H9 (cell line): ENCODE measurements around the gene KBTBD12. TPM values are rescaled to one million over a fixed set of nuclear protein-coding genes. Genes with fewer than 3 reads are reported as not detected.

Experiments used
- DNase-seq: peaks from one replicate; pipeline ENCODE4 v3.0.0-alpha.2; 2017
- H2AFZ ChIP-seq: one replicate; pipeline ENCODE4 v1.6.1; 2013; ENCODE audit warnings: mild to moderate bottlenecking, low read length, control low read depth, moderate library complexity
- H2AK5ac ChIP-seq: 2 replicates; pipeline ENCODE4 v1.6.1; 2013; ENCODE audit warnings: low read length, control low read depth, mixed read lengths; ENCODE audit not compliant: insufficient read length
- H2BK120ac ChIP-seq: one replicate; pipeline ENCODE4 v1.6.1; 2013; ENCODE audit warnings: low read depth, mild to moderate bottlenecking, low read length, control low read depth, inconsistent platforms; ENCODE audit not compliant: poor library complexity, severe bottlenecking
- H2BK12ac ChIP-seq: 2 replicates; pipeline ENCODE4 v1.6.1; 2013; ENCODE audit warnings: low read length, control low read depth, mixed read lengths, low read depth; ENCODE audit not compliant: insufficient read length
- H2BK15ac ChIP-seq: 2 replicates; pipeline ENCODE4 v1.6.1; 2013; ENCODE audit warnings: low read depth, low read length, control low read depth
- H2BK20ac ChIP-seq: one replicate; pipeline ENCODE4 v1.6.1; 2013; ENCODE audit warnings: low read depth, mild to moderate bottlenecking, low read length, control low read depth, inconsistent platforms; ENCODE audit not compliant: poor library complexity, severe bottlenecking
- H2BK5ac ChIP-seq: 2 replicates; pipeline ENCODE4 v1.6.1; 2013; ENCODE audit warnings: low read length, control low read depth, mixed read lengths; ENCODE audit not compliant: insufficient read length
- H3K14ac ChIP-seq: 2 replicates; pipeline ENCODE4 v1.6.1; 2013; ENCODE audit warnings: low read length, control low read depth; ENCODE audit not compliant: insufficient read depth
- H3K18ac ChIP-seq: 2 replicates; pipeline ENCODE4 v1.6.1; 2013; ENCODE audit warnings: low read depth, mild to moderate bottlenecking, mixed read lengths, low read length, control low read depth; ENCODE audit not compliant: insufficient read length
- H3K23ac ChIP-seq: 2 replicates; pipeline ENCODE4 v1.6.1; 2013; ENCODE audit warnings: low read length, control low read depth, mixed read lengths, low read depth; ENCODE audit not compliant: insufficient read length
- H3K23me2 ChIP-seq: 2 replicates; pipeline ENCODE4 v1.6.1; 2013; ENCODE audit warnings: low read depth, mild to moderate bottlenecking, mixed read lengths, low read length, control low read depth; ENCODE audit not compliant: insufficient read length, poor library complexity, severe bottlenecking
- H3K27ac ChIP-seq: 2 replicates; pipeline ENCODE4 v1.5.1; 2013; ENCODE audit warnings: low read length, control low read depth, mixed read lengths, low read depth; ENCODE audit not compliant: insufficient read length
- H3K27me3 ChIP-seq: 2 replicates; pipeline ENCODE4 v1.6.1; 2013; ENCODE audit warnings: low read length, control low read depth, inconsistent platforms; ENCODE audit not compliant: insufficient read depth
- H3K4ac ChIP-seq: 2 replicates; pipeline ENCODE4 v1.6.1; 2013; ENCODE audit warnings: low read depth, mild to moderate bottlenecking, control low read depth, inconsistent platforms, low read length, moderate library complexity
- H3K4me1 ChIP-seq: 2 replicates; pipeline ENCODE4 v1.6.1; 2013; ENCODE audit warnings: low read length, control low read depth, inconsistent platforms; ENCODE audit not compliant: insufficient read depth
- H3K4me2 ChIP-seq: 2 replicates; pipeline ENCODE4 v1.6.1; 2013; ENCODE audit warnings: low read length, control low read depth, mixed read lengths; ENCODE audit not compliant: insufficient read length, insufficient read depth
- H3K56ac ChIP-seq: 2 replicates; pipeline ENCODE4 v1.6.1; 2013; ENCODE audit warnings: low read depth, mild to moderate bottlenecking, mixed read lengths, low read length, control low read depth; ENCODE audit not compliant: insufficient read length
- H3K79me1 ChIP-seq: 2 replicates; pipeline ENCODE4 v1.6.1; 2013; ENCODE audit warnings: low read depth, mild to moderate bottlenecking, moderate library complexity, low read length, control low read depth, inconsistent platforms; ENCODE audit not compliant: insufficient read depth, poor library complexity, severe bottlenecking
- H3K79me2 ChIP-seq: 2 replicates; pipeline ENCODE4 v1.6.1; 2013; ENCODE audit warnings: low read length, control low read depth, inconsistent platforms; ENCODE audit not compliant: insufficient read depth
- H3K9ac ChIP-seq: 2 replicates; pipeline ENCODE4 v1.6.1; 2013; ENCODE audit warnings: low read length, control low read depth, mixed read lengths; ENCODE audit not compliant: insufficient read length; ENCODE audit errors: extremely low read depth
- H3K9me3 ChIP-seq: one replicate; pipeline ENCODE4 v1.6.1; 2013; ENCODE audit warnings: low read depth, low read length, inconsistent platforms; ENCODE audit not compliant: control insufficient read depth
- H3T11ph ChIP-seq: one replicate; pipeline ENCODE4 v1.6.1; 2013; ENCODE audit warnings: mild to moderate bottlenecking, low read length, control low read depth, inconsistent platforms
- H4K20me1 ChIP-seq: one replicate; pipeline ENCODE4 v1.6.1; 2013; ENCODE audit not compliant: control insufficient read depth, insufficient read length, insufficient read depth
- H4K5ac ChIP-seq: 2 replicates; pipeline ENCODE4 v1.6.1; 2013; ENCODE audit warnings: low read depth, mild to moderate bottlenecking, mixed read lengths, low read length, control low read depth; ENCODE audit not compliant: insufficient read length
- H4K8ac ChIP-seq: replicated peaks from 2 replicates; pipeline ENCODE4 v1.6.1; 2013; ENCODE audit warnings: low read length, control low read depth, mixed read lengths, low read depth; ENCODE audit not compliant: insufficient read length
- H4K91ac ChIP-seq: 2 replicates; pipeline ENCODE4 v1.6.1; 2013; ENCODE audit warnings: low read depth, mild to moderate bottlenecking, moderate library complexity, mixed read lengths, low read length, control low read depth; ENCODE audit not compliant: insufficient read length
- H3K27ac Mint-ChIP-seq, 3 experiments: 2 replicates in 2 of 3; 3 replicates in 1 of 3; pipeline ENCODE4 v1.8.0; 2020 to 2021; ENCODE audit warnings: mixed read lengths in 3 of 3, mild to moderate bottlenecking in 1 of 3, moderate library complexity in 1 of 3
- H3K27me3 Mint-ChIP-seq: 2 replicates; pipeline ENCODE4 v1.8.0; 2021; ENCODE audit warnings: low read depth, mild to moderate bottlenecking, moderate library complexity, mixed read lengths
- H3K36me3 Mint-ChIP-seq, 3 experiments: 2 replicates in 2 of 3; 3 replicates in 1 of 3; pipeline ENCODE4 v1.8.0; 2020 to 2021; ENCODE audit warnings: low read depth in 3 of 3, mixed read lengths in 3 of 3; ENCODE audit not compliant: insufficient read depth in 1 of 3
- H3K4me1 Mint-ChIP-seq, 2 experiments: 2 replicates each; pipeline ENCODE4 v1.8.0; 2020; ENCODE audit warnings: mixed read lengths in 2 of 2
- H3K4me3 Mint-ChIP-seq, 2 experiments: 2 replicates in 1 of 2; 3 replicates in 1 of 2; pipeline ENCODE4 v1.8.0; 2020 to 2021; ENCODE audit warnings: mild to moderate bottlenecking in 2 of 2, mixed read lengths in 2 of 2, moderate library complexity in 1 of 2
- H3K9me3 Mint-ChIP-seq, 2 experiments: 2 replicates in 1 of 2; 3 replicates in 1 of 2; pipeline ENCODE4 v1.8.0; 2020; ENCODE audit warnings: mild to moderate bottlenecking in 2 of 2, mixed read lengths in 2 of 2, moderate library complexity in 1 of 2
- CTCF ChIP-seq: fragments of 200-600 bp; sonication (generic); conservative IDR thresholded peaks from 3 replicates; pipeline ENCODE4 v1.8.0; 2021; ENCODE audit warnings: antibody characterized with exemption, mild to moderate bottlenecking
- whole genome bisulfite sequencing: extraction: QIAGEN DNeasy Blood & Tissue Kit; methylation state at CpG from one replicate; pipeline ENCODE4 v1.1.7; 2013; ENCODE audit warnings: missing lambda C conversion rate, low lambda C conversion rate, mixed read lengths; ENCODE audit not compliant: insufficient read length; ENCODE audit errors: extremely low coverage; 5-methylcytosine and 5-hydroxymethylcytosine counted together
- total RNA-seq: library from RNA; stranded (reverse); gene quantifications from 2 replicates; pipeline ENCODE4 v1.2.1, GENCODE V29; 2021

KBTBD12 gene
- total RNA-seq, 1 experiment from 2014 or later, result not detected

GRCh38 chr3:127975153-127976029 is 60.4 kb downstream of the KBTBD12 start:
- no peak overlapping the region for H2AFZ ChIP-seq
- H3K4me2 ChIP-seq, result no peak overlapping the region
- Mint-ChIP-seq H3K36me3 (no peaks in the 10 kb centered on the region), H3K27ac (no peak overlapping the region), H3K9me3 (no peaks in the 10 kb centered on the region), H3K27me3 (peaks cover 30% of the 10 kb centered on the region), H3K4me1 (no peaks in the 10 kb centered on the region), H3K4me3 (no peak overlapping the region)
- WGBS, result no CpG with 5 or more reads among the region's 6 CpGs
- no peaks in the 10 kb centered on the region for H3K27me3 ChIP-seq
- H3K79me2 ChIP-seq, result no peaks in the 10 kb centered on the region
- no peak overlapping the region for H3K27ac ChIP-seq
- no peak overlapping the region for H3K4ac ChIP-seq
- no peak overlapping the region for H3K23ac ChIP-seq
- DNase-seq, result no peak
- H2AK5ac ChIP-seq, result no peak overlapping the region
- no peaks in the 10 kb centered on the region for H3K4me1 ChIP-seq
- H3T11ph ChIP-seq, result no peak overlapping the region
- no peak overlapping the region for H3K9ac ChIP-seq
- H3K79me1 ChIP-seq, result no peaks in the 10 kb centered on the region
- no peak overlapping the region for H2BK12ac ChIP-seq
- no peak overlapping the region for H4K91ac ChIP-seq
- H4K5ac ChIP-seq, result no peak overlapping the region
- no peak overlapping the region for H2BK15ac ChIP-seq
- no peak overlapping the region for H4K8ac ChIP-seq
- H3K56ac ChIP-seq, result no peak overlapping the region
- H3K18ac ChIP-seq, result no peak overlapping the region
- no peak overlapping the region for H2BK120ac ChIP-seq
- H3K14ac ChIP-seq, result no peak overlapping the region
- no peak overlapping the region for H2BK5ac ChIP-seq
- no peaks in the 10 kb centered on the region for H3K9me3 ChIP-seq
- TF ChIP-seq CTCF, result no peak
- H4K20me1 ChIP-seq, result no peaks in the 10 kb centered on the region
- no peak overlapping the region for H2BK20ac ChIP-seq
- no peaks in the 10 kb centered on the region for H3K23me2 ChIP-seq
